G401 (cell line): ENCODE data around the gene NYAP1. TPM values are rescaled to one million over a fixed set of nuclear protein-coding genes. Genes with fewer than 3 reads are reported as not detected.
"Not testable (repeated sequence)": the region's sequence is repeated elsewhere in the genome, so short reads cannot be mapped to it uniquely, and the experiment has no call there.

Experiments used
- DNase-seq: peaks from one replicate; pipeline ENCODE4 v3.0.0-alpha.2; 2015; ENCODE audit warnings: low spot score
- in situ Hi-C: cut with HindIII; loops from 2 replicates; pipeline ENCODE4 v1.10.0; 2016; ENCODE audit warnings: low sequenced_read_pairs, mixed read lengths
- total RNA-seq: library from RNA; depleted of rRNA; stranded (reverse); fragments of >200 nt; shearing (Covaris generic); gene quantifications from 2 replicates; pipeline ENCODE4 v1.2.3, GENCODE V29; 2014

NYAP1 gene
- total RNA-seq, 1 experiment from 2014 or later, result 17.3 TPM

DNA sequence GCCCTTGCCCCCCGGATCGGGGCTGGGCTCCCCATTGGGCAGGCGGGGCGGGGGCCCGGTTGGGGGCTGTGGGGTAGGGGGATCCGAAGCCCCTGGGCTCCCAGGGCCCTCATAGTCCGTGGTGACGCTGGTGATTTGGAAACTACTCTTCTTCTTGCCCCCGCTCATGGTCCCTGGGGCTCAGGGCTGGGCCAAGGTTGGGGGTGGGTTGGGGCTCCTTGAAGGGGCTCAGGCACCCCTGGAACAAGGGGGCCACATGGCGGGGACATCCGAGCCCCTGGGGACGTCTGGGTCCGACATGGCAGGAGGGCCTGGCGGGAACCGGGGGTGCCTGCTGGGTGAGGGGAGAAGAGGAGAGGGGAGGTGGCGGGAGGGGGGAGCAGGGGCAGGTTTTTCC is 5.9 kb upstream of the NYAP1 start:
- no peak for DNase-seq
- in situ Hi-C loops, result no loop called here

DNA sequence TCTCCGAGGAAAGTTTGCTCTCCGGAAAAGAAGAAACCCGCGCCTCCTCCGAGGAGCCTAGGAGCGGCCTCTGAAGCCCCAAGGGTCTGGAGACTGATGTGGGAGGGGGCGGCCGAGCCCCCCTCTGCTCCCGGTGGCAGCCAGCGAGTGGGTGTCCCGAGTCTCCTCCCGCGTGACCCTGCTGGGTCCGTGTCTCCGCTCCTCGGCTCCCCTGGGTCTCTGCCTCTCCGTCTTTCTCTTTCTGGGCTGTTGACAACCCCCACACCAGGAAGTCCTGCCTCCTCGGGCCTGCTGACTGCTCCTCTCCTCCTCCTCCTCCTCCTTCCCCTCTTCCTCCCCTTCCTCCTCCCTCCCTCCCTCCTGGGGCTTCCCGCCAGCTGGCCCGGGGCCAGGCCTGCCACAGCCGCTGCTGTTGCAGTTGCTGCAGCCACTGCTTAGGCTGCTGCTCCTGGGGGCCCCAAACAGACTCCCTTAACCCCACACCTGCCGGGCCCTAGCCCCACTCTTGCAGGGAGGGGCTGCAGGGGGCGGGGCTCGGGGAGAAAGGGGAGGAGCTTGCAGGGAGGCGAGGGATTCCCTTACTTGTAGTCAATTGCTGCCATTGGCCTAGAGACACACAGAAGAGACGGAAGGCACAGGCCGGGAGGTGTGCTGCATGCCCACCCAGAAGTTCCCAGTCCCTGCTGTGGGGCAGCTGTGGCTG is 4.6 kb upstream of the NYAP1 start, which contains the start of gene TSC22D4:
TSS of gene TSC22D4 (minus strand) at position 257 of the 703 bp plus-strand sequence. CDS start 1,176 bp downstream, outside the sequence.
- DNase-seq, result peak; percentile 94
- in situ Hi-C loops, result no loop called here

DNA sequence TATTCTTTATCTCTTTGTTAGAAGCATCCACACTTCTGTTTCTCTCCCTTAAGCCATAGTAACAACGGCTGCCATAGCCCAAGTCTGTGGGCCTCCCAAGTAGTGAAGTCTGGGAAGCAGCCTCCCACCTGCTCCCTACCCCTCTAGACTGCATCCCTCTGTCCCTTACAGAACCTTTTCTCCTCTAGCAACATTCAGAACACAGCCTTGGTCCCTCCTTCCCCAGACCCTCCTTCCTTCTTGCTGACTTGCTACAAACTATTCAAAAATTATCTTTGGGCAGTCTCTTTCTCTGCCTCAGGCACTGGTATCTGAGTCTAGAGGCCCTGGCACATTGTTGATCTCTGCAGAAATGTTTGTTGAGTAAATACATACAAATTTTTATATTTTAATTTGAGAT is 2.3 kb upstream of the NYAP1 start:
- DNase-seq, result no peak
- in situ Hi-C loops, result no loop called here

DNA sequence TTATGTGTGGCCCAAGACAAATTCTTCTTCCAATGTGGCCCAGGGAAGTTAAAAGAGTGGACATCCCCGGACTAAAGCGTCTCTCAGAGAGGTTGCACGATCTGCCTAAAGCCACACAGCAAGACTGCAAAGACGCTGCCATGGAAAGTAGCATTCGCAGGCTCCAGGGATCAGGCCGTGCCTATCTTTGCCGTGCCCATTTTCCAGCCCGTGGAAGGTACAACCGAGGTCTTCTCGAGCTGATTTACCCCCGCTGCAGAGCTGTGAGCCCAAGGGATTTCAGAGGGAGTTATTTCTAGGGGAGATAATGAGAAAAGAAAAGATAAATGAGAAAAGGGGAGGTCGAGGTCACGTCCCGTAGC is 1.0 kb upstream of the NYAP1 start:
- in situ Hi-C loops, result no loop called here
- no peak for DNase-seq

DNA sequence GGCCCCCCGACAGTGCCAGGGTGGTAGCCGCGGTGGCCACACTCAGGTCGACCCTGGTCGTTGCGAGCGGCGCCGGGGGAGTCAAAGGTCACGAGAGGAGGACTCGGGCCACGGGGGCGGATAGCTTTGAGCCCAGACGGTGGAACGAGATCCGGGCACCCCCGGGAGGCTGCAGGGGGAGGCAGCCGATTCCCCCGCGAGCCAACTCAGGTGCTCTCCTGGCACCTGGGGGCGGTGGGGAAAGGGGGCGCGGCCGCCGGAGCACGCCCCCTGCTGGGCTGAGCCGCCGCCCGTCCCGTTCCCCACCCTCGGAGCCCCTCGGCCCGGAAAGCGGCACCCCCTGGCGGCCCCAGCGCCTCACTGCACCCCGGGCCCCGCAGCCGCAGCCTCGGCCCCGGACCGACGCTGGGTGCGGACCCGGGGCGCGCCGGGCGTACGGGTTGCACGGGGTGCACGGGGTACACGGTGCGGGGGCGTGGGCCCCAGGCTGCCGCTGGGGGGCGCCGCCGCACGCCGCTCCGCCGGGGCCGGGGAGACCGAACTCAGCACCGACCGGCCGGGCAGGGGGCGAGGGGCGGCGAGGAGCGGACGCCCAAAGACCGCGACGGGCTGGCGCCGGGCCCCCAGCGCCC is 521 bp upstream of the NYAP1 start:
- in situ Hi-C loops, result no loop called here
- DNase-seq, result peak; percentile 44

DNA sequence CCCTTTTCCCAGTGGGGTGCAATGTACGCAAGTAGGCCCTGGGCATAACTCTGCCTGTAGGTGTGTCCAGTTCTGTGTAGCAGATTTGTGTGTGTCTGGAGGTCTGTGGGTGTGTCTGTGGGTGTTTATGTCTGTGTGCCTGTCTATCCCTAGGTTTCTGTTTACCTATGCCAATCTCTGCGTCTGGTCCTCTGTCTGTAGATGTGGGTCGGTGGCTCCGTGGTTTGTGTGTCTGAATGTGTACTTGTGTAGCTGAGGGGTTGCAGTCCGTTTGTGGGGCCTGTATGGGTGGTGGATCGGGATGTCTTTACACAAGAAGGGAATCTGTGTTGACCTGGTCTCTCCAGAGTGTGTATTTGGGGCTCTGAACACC is 932 bp downstream of the NYAP1 start:
- in situ Hi-C loops, result no loop called here
- DNase-seq, result peak; percentile 40

DNA sequence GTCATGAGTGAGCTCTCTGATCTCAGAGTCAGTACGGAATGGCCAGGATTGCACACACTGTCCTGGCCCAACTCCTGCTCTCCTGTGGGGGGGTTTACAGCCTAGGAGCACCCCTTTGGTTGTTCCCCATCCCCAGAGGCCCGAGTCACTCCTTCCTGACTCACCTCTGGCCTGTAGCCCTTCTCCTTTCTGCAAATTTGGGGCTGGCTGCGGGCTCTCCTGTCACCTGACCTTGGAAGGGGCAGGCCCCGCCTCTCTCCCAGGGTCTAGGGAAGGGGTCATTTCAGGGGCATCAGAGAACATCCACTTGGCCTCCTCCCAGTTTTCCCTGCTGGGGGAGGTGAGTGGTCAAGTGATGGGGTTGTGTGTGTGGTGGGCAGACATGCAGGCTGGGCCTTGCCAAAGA is 1.7 kb downstream of the NYAP1 start:
- in situ Hi-C loops, result no loop called here
- DNase-seq, result no peak

DNA sequence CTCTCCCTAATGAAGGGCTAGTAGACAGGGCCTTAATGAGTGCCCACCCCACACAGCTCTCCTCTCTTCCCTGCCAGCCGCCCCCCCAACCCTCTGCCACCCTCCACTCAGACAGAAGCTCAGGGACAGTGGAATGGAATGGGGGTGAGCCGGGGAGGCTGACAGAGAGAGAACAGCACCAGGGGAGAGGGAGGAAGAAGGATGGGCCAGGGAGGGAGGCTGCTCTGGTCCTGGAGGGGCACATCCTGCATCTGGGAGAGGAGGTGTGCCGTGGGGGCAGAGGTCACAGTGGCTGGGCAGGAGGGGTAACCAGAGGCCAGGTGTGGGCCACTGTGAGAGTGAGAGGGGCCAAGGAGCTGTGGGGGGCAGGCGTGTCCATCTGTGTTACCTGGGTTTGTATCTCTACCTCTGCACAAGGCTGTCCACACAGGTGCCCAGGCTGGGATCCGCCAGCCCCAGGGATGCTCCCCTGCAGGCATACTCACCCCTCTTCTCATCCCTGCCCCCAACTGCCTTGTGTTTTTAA is 2.4 kb downstream of the NYAP1 start:
- DNase-seq, result no peak
- in situ Hi-C loops, result no loop called here

DNA sequence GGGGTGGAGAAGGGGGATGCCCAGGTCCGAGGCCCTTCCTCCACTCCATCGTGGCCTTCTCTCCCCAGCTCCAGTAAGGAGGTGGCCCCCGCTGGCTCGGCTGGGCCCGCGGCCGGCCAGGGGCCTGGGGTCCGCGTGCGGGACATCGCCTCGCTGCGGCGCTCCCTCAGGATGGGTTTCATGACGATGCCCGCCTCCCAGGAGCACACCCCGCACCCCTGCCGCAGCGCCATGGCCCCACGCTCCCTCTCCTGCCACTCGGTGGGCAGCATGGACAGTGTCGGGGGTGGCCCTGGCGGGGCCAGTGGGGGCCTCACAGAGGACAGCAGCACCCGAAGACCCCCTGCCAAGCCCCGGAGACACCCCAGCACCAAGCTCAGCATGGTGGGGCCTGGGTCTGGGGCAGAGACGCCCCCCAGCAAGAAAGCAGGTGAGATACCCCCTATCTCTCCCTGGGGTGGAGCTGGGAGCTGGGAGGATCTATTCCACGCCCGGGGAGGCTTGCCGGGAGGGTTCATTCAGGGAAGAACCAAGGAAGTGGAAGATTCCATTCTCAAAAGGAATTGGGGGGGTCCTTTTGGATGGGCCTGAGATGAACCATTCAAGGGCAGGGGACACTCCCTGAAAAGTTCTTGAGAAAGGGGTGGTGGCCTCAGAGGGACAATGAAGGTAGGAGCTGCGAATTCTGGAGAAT is 3.2 kb downstream of the NYAP1 start:
- peak; percentile 80 for DNase-seq
- in situ Hi-C loops, result no loop called here

DNA sequence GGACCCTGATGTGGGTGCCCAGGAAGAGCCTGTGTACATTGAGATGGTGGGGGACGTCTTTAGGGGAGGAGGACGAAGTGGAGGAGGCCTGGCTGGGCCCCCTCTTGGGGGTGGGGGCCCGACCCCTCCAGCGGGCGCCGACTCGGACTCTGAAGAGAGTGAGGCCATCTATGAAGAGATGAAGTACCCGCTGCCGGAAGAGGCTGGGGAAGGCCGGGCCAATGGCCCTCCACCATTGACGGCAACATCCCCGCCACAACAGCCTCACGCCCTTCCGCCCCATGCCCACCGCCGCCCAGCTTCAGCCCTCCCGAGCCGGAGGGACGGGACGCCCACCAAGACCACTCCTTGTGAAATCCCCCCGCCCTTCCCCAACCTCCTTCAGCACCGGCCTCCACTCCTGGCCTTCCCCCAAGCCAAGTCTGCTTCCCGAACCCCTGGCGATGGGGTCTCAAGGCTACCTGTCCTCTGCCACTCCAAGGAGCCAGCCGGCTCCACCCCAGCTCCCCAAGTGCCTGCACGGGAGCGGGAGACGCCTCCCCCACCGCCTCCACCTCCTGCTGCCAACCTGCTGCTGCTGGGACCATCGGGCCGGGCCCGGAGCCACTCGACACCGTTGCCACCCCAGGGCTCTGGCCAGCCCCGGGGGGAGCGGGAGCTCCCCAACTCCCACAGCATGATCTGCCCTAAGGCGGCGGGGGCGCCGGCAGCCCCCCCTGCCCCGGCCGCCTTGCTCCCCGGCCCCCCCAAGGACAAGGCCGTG is 4.8 kb downstream of the NYAP1 start:
- DNase-seq, result no peak
- in situ Hi-C loops, result no loop called here

DNA sequence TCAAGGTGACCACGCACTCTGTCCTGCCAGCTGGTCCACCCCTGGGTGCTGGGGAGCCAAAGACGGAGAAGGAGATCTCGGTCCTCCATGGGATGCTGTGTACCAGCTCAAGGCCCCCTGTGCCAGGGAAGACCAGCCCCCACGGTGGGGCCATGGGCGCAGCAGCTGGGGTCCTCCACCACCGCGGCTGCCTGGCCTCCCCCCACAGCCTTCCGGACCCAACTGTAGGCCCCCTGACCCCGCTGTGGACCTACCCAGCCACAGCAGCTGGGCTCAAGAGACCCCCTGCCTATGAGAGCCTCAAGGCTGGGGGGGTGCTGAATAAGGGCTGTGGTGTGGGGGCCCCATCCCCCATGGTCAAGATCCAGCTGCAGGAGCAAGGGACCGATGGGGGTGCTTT is 5.4 kb downstream of the NYAP1 start:
- no peak for DNase-seq
- in situ Hi-C loops, result no loop called here

DNA sequence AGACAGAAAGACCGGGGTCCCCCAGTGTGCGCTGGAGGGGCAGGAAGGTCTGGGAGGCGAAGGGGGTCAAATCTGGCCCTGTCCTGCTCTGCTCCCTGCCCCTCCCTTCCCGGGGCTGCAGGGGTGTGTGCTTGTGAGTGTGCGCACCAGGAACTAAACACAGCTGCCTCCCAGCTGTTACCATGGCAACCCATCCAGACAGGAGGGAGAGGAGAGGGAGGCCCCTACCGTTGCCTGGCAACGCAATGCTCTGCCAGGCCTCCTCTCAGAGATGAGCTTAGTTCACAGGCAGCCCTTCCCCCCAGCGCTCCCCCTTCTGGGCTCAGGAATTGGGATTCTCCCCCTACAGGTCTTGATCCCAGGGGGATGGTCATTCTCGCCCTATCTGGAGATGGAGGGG is 6.1 kb downstream of the NYAP1 start:
- in situ Hi-C loops, result no loop called here
- peak; percentile 85 for DNase-seq

DNA sequence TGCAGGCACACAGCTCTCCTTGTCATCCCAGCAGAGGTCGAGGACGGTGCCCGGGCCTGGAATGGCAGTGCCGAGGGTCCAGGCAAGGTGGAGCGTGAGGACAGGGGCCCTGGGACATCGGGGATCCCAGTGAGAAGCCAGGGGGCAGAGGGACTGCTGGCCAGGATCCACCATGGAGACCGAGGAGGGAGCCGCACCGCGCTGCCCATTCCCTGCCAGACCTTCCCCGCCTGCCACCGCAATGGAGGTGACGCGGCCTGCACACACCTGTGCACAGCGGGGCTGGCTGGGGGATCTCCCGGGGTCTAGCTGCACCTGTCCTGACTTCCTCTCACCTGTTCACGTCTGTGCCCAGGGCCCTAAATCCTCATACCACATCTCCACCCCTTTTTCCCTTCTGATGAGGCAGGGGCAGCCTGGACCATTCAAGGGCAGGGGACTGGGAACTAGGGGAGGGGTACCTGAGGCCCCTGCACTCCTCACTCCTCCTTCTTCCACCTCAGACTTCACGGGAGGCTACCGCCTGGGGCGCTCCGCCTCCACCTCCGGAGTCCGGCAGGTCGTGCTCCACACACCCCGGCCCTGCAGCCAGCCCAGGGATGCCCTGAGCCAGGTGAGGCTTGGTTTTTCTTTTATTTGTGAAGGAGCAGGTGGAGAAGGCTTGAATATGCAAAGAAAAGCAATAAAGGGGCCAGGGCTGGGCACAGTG is 6.9 kb downstream of the NYAP1 start:
- in situ Hi-C loops, result no loop called here
- no peak for DNase-seq

DNA sequence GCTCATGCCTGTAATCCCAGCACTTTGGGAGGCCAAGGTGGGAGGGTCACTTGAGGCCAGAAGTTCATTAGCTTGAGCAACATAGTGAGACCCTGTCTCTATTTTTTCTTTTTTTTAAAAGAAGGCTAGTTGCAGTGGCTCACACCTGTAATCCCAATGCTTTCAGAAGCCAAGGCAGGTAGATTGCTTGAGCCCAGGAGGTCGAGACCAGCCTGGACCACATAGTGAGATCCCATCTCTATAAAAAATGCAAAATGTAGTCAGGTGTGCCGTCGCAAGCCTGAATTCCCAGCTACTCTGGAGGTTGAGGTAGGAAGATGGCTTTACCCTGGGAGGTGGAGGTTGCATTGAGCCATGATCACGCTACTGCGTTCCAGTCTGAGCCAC is 7.5 kb downstream of the NYAP1 start:
- DNase-seq, result no peak
- in situ Hi-C loops, result no loop called here

DNA sequence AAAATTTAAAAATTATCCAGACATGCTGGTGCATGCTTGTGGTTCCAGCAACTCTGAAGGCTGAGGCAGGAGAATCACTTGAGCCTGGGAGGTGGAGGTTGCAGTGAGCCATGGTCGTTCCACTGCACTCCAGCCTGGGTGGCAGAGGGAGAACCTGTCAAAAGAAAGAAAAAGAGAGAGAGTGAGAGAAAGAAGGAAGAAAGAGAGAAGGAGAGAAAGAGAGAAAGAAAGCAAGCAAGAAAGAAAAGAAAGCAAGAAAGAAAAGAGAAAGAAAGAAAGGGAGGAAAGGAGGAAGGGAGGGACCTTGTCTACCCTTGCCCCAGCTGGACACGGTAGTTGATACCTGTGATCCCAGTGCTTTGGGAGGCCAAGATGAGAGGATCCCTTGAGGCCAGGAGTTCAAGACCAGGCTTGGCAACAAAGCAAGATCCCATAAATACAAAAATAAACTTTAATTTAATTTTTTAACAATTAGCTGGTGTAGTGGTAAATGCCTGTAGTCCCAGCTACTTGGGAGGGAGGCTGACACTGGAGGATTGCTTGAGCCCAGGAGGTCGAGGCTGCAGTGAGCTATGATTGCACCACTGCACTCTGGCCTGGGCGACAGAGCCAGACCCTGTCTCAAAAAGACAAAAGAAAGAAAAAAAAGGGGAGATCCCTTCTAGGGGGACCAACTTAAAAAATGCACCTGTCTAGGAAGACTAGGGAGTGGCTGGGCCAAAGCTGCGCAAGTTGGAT is 9.2 kb downstream of the NYAP1 start:
- in situ Hi-C loops, result no loop called here
- no peak for DNase-seq

DNA sequence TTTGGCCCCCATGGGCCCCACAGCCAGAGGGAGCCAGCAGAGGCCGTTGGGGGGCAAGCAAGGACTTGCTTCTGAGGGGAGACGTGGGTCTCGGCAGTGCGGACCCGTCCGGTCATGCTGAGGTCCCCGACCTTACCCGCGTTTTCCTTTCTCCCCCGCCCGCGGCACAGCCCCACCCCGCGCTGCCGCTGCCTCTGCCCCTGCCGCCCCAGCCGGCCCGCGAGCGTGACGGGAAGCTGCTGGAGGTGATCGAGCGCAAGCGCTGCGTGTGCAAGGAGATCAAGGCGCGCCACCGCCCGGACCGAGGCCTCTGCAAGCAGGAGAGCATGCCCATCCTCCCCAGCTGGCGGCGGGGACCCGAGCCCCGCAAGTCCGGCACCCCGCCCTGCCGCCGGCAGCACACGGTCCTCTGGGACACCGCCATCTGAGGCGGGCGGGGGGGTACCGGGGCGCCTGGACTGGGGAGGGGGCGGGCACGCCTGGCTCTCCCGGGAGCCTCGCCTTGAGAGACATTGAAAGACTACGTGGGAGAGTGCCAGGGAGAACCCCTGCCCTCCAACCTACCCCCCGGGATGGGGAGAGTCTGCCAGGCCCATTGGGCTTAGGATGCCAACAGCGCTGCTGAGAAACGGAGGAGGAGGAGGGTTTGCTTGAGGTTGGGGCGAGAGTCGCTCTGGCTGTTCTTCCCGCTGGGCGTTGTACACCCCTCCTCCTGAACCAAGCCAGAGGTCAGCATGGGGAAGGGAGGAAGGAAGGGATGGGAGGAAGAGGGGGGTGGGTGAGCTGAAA is 9.9 kb downstream of the NYAP1 start:
- no peak for DNase-seq
- in situ Hi-C loops, result no loop called here

DNA sequence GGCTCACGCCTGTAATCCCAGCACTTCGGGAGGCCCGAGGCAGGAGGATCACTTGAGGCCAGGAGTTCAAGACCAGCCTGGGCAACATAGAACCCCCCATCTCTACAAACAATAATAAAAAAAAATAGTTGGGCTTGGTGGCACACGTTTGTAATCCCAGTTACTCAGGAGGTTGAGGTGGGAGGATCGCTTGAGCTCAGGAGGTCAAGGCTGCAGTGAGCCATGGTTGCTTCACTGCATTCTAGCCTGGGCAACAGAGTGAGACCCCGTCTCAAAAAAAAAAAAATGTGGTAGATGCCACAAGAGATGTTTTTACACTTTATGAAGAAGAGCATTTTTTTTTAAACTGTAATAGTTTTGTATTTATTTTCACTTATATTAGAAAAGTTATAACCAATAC is 12.8 kb downstream of the NYAP1 start:
- DNase-seq, result no peak
- in situ Hi-C loops, result no loop called here

DNA sequence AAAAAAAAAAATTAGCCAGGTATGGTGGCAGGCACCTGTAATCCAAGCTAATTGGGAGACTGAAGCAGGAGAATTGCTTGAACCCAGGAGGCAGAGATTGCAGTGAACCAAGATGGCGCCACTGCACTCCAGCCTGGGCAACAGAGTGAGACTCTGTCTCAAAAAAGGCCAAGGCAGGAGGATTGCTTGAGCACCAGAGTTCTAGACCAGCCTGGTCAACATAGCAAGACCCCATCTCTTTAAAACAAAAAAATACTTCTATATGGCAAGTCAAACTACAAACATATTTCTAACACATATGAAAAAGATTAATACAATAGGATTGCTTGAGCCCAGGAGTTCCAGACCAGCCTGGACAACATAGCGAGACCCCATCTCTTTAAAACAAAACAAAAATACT is 17.0 kb downstream of the NYAP1 start:
- DNase-seq, in situ Hi-C loops: not testable (repeated sequence)
